ENCODE results near the gene ZNF841.
"Not testable (repeated sequence)": the region's sequence is repeated elsewhere in the genome, so short reads cannot be mapped to it uniquely, and the experiment has no call there.

Gene ZNF841

GRCh38 chr19:52101866-52102562, 6.4 kb upstream of the ZNF841 start:
- TF ChIP-seq, protein P1, sequence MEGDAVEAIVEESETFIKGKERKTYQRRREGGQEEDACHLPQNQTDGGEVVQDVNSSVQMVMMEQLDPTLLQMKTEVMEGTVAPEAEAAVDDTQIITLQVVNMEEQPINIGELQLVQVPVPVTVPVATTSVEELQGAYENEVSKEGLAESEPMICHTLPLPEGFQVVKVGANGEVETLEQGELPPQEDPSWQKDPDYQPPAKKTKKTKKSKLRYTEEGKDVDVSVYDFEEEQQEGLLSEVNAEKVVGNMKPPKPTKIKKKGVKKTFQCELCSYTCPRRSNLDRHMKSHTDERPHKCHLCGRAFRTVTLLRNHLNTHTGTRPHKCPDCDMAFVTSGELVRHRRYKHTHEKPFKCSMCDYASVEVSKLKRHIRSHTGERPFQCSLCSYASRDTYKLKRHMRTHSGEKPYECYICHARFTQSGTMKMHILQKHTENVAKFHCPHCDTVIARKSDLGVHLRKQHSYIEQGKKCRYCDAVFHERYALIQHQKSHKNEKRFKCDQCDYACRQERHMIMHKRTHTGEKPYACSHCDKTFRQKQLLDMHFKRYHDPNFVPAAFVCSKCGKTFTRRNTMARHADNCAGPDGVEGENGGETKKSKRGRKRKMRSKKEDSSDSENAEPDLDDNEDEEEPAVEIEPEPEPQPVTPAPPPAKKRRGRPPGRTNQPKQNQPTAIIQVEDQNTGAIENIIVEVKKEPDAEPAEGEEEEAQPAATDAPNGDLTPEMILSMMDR (conservative IDR thresholded peaks at IDR 0.05) = no peak
- no peak for TF ChIP-seq ZFX (IDR thresholded peaks at IDR 0.05)
- H3K27ac ChIP-seq = no peak overlapping the region

DNA sequence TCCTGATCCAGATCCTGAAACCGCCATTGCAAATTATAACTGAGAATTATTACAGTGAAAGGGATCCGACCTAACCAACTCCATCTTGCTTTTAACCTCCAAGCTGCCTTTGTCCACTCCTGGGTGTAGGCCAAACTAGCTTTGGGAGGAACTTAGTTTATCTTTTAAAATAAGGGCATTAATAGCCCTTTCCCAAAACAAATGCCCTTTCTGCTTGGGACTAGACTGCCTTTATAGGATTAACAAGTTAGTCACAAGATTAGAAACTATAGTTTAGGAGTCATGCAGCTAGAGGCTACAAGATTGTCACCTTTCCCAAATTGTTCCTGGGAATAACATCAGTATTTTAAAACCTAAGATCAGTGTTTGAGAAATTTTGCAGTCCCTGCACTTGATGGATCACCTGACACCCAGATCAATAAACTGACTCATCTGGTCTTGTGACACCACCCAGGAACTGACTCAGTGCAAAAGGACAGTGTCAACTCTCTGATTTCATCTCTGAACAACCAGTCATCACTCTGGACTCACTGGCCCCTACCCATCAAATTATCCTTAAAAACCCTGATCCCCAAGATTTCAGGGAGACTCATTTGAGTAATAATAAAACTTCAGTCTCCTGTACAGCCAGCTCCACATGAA, 4.1 kb upstream of the ZNF841 start:
- TF ChIP-seq, protein P1 (conservative IDR thresholded peaks at IDR 0.05) = no peak
- no peak for TF ChIP-seq ZFX (IDR thresholded peaks at IDR 0.05)
- H3K27ac ChIP-seq = no peak overlapping the region

- not testable (repeated sequence) for H3K27ac ChIP-seq
Observed at GRCh38 chr19:52096416-52096815, 851 bp upstream of the ZNF841 start.

GRCh38 chr19:52094526-52095130, 937 bp downstream of the ZNF841 start:
- TF ChIP-seq, protein P1 (conservative IDR thresholded peaks at IDR 0.05) = no peak
- TF ChIP-seq ZFX (IDR thresholded peaks at IDR 0.05) = no peak
- peak overlapping the region; percentile 80 for H3K27ac ChIP-seq

DNA sequence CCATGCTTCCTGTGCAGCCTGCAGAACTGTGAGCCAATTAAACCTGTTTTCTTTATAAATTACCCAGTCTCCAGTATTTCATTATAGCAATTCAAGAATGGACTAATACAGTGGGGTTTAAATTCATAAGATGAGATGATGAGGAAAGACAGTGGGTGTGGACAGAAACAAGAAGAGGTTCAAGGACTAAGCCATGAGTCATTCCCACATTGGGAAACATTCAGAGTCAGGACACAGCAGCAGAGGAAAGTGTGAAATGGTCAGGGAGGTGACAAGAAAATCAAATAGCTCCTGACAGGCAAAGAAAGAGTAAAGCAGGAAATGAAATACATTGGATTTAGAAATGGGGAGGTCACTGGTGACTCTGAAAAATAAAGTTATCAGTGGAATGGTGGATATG, 9.1 kb downstream of the ZNF841 start:
- no peak for TF ChIP-seq ZFX (IDR thresholded peaks at IDR 0.05)
- TF ChIP-seq, protein P1 (conservative IDR thresholded peaks at IDR 0.05) = no peak

GRCh38 chr19:52070496-52070895, 25.1 kb downstream of the ZNF841 start:
- TF ChIP-seq, protein P1 (conservative IDR thresholded peaks at IDR 0.05) = no peak
- no peak for TF ChIP-seq ZFX (IDR thresholded peaks at IDR 0.05)

More for the DNA sequence above, 9.1 kb downstream of the ZNF841 start:
- no peak overlapping the region for H3K27ac ChIP-seq

GRCh38 chr19:52069653-52070052, 25.9 kb downstream of the ZNF841 start:
- no peak overlapping the region for H3K27ac ChIP-seq
- TF ChIP-seq, protein P1 (conservative IDR thresholded peaks at IDR 0.05) = no peak
- no peak for TF ChIP-seq ZFX (IDR thresholded peaks at IDR 0.05)

More at GRCh38 chr19:52070496-52070895, 25.1 kb downstream of the ZNF841 start:
- H3K27ac ChIP-seq = no peak overlapping the region

Data from C4-2B (cell line).